Activated gamma-delta T cell treated with anti-CD3 and anti-CD28 coated beads, Interleukin-2, amount 50 U/mL, for 16 hours (primary cell): ENCODE data around the gene ABLIM3.

Source experiments
- DNase-seq: peaks from one replicate; pipeline ENCODE4 v3.0.0-alpha.2; 2020; ENCODE audit warnings: low read depth

ABLIM3 gene

DNA sequence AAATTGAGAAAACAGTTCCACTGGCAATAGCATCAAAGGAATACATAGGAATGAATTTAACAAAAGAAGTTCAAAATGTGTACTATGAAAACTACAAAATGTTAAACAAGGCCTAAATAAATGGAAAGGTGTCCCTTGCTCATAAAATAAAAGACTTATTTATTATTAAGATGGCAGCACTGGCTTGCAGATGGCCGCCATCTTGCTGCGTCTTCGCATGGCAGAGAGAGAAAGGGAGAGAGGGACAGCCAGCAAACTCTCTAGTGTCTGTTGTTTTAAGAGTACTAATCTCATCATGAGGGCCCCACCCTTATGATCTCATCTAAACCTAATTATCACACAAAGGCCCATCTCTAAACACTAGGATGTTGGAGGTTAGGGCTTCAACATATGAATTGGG, 47.1 kb downstream of the ABLIM3 start:
- no peak for DNase-seq

DNA sequence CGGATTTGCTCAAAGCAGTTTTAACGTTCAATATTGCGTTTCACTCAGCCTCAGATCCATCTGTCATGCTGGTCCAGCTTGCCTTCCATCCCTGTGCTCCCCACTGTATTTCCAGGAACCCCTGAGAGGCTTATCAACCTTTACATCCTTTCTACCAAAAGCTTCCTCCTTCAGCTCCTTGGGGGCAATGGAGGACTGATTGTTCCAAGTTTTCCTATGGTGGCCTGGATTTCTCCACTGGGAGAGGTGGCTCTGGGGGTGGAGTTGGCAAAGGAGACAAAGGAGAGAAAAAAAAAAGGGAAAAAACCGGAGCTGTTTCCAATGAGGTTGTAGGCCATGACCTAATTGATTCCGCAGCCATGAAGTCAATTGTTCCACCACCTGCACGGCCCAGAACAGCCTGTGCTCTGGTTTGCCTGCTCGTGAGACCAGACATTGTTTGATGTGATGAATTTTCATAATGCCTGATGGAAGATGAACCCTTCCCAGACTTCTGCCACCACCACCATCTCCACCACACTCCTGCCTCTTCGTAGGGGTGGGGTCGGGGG, 54.1 kb downstream of the ABLIM3 start:
- no peak for DNase-seq

DNA sequence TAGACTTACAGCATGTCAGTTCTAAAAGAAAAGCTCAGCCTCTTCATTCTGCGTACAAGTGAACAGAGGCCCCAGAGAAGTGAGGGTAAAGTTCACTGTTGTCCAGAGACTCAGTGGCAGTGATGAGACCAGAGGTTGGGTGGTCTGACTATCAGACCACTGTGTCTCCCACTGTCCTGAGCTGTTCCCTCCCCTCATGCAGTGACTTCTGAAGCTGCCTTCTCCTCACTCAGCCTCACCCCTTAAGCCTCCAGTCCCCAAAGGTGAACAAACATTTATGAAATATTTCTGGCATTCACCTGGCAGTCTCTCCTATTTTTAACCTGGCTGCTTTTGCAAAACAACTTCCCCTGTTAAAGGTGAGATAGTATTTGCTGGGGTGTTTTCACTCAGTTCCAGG, 54.7 kb downstream of the ABLIM3 start:
- DNase-seq: no peak

DNA sequence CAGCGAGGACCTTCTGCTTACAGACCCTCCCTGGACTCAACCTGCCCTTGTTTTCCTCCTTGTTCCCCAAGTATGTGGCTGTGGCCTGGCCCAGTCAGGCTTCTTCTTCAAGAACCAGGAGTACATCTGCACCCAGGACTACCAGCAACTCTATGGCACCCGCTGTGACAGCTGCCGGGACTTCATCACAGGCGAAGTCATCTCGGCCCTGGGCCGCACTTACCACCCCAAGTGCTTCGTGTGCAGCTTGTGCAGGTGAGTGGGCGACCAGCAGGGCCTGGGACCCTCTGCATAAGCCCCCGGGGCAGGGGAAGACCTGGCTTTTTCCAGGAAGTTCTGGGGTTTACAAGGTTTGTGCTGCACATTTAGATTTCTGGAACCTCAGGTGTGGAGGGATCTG, 56.9 kb downstream of the ABLIM3 start:
- no peak for DNase-seq

DNA sequence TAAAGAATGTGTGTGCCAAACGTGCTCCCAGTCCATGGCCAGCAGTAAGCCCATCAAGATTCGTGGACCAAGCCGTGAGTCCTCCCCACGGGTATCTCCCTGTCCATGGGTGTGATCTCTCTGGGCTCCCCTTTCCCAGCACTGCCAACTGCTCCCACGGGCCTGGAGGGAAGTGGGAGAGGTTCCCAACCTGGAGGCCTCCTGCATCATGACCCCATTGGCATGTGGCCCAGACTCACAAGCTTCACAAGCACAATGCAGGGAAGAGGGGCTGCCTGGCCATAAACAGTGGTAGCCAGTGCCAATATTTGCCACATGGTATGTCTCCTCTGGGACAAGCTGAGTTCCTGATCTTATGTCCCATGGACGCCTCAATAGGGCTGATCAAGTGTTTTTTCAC, 59.1 kb downstream of the ABLIM3 start:
- DNase-seq: no peak

DNA sequence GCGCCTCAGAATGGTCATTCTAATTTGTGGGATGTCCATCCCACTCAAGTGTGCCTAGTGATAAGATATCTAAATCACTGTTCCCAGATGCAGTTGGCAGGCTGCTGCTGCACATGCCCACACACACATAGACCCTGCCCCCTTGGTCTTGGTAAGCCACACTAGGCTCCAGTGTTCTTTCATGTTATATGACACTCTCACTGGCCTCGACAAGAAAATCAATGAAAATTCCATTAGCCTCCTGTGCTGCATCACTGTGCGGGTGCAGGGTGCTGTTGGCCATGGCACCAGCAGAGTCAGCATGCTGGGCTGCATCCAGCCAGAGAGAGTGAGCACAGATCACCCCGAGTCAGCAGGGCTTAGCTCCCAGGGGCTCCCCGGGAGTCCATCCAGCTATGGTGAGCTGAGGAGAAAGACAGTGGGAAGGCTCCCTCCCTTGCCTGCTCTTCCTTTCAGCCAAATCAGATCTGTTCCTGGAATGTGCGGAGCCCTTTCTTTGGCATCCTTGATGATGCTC, 59.9 kb downstream of the ABLIM3 start:
- DNase-seq: no peak

DNA sequence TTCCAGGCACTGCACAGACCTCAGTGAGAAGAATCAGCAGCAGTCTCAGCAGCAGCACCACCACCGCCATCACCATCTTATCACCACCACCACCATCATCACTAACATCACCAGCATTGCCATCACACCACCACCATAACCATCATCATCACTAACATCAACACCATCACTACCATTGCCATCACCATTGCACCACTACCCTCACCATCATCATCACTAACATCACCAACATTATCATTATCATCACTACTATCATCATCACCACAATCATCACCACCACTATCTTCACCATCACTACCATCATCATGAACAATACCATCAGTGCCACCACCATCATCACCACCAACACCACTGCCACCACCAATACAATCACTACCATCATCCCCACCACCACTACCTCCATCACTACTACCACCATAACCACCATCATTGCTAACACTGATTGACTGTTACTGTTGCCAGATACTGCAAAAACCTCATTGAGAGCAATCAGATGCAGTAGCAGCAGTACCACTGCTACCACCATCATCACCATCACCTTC, 61.7 kb downstream of the ABLIM3 start:
- DNase-seq: no peak

DNA sequence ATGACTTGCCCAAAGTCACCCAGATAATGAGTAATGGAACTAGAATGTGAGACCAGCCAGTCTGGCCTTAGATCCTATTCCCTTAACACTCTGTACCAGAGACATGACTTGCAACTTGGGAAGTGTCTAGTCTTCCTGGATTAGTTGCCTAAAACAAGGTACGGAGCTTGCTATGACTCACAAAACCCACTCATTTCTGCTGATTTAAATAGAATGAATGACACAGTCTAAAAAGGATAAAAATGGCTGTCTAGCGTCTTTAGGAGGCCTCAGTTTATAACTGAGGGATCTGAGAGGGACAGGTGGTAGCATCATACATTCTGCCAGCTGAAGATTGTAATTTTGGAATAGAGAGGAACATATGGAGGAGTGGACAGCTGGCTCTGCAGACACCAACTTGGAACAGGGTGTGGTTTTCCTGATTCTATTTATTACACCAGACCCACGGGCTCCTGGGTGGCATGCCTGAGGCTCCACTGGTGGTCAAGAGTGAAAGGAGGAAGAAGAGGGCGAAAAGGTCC, 62.7 kb downstream of the ABLIM3 start:
- no peak for DNase-seq

DNA sequence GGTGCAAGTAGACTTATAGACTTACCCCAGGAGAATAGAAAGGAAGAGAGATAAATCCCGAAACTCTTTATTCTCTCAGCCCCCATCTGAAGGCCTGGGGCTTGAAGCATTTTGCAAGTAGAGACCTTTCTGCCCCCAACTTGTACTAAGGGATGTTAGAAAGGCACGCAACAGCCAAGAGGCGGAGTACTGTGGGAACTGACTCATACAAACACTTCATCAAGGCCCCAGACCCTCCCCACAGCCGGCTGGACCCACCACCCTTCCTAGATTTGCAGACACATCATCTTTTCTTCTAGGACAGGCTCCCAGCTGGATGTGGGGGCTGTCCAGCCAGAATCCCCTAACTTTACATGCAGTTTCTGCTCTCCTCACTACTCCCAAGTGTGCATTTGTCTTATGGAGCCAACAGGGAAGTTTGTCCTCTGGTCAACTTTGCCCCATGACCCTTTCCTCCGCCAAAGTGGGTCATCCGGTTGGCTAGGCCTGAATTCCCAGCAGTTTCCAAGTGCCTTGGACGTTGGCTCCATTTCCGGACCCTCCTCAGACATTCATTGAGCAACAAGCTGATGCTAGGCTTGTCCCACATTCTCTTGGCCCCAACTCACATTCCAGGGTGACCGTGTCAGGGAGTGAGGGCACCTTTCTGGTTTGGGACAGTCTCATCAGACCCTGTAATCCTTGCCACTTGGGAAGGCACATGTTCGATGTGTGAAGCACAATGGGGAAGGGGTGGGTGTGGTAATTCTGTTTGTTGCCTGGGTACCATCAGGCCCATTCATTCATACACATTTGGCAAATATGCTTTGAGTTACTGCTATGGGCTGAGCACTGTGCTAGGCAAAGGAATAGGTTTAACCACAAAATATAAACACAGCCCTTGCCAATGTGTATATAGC, 64.6 kb downstream of the ABLIM3 start:
- no peak for DNase-seq

DNA sequence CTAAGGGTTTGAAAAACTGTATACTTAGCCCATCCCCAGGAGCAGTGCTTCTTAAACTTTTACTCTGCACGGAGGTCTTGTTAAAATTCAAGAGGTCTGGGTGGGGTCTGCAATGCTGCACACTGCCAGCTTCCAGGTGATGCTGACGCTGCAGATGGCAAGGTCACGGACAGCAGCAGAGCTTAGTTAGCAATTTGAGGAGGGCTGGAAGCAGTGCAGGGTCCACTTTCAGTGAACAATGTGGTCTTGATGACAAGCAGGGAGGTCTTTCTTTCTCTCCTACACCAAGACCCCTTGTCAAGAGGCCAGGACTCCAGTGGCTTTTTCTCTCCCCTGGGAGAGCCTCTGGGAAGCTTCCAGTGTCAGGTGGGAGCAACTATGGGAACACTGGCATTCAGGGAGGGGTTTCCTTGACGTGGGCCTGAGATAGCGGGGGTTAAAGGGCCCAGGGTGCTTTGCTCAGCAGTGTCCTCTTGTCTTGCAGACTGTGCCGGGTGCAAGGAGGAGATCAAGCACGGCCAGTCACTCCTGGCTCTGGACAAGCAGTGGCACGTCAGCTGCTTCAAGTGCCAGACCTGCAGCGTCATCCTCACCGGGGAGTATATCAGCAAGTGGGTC, 65.3 kb downstream of the ABLIM3 start:
- no peak for DNase-seq

DNA sequence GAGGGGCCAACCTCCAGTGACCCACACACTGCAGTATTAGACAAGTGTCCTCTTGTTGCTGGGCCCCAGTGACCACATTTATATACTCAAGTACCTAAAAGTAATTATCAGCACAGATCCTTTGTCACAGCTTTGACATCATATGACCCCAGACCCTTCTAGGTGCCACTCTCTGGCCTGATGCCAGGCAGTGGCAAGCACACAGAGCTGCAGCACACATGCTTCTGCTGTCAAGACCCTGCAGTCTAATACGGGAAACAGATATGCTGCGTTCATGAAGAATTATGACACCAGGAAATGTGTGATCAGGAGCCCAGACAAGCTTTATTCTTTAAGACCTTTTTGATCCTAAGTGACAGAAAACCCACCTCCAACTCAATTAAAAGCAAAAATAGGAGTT, 66.5 kb downstream of the ABLIM3 start:
- no peak for DNase-seq

DNA sequence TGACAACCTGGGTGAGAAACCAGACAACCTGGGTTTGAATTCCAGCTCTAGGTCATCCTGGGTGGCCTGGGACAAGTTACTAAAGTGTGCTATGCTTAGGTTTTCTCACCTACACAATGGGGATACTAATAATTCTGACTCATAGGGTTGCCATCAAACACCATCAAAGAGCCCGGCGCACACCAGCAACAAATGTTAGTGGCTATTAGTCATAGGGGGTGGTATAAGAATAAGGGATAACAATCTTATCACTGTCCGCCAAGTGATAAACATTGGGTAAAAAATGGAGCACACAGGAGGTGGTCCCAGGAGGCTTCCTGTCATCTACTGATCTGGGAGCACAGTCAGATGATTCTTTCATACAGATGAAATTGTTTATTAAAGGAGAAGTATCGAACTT, 68.9 kb downstream of the ABLIM3 start:
- DNase-seq: no peak

DNA sequence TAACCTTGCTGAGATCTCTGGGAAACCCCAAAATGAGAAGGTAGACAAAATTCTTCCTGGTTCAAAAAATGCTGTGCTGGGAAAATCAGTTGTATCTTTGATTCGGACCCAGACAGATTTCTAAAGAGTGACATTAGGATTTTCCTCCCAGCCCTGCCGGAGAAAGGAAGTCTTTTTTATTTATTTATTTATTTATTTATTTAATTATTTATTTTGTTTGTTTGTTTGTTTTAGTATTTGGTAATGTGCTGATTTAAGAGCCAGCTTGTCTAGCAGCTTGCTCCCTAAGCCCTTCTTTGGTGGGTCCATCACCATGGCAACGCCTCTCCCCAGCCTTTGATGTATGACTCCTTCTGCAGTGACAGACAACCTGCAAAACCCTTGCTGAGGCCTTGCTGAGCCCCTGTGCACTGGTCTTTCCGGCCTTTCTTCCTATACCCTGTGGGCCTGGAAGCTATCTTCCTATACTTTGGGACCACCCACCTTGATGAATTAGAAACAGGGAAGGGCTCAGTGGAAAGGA, 69.7 kb downstream of the ABLIM3 start:
- DNase-seq: no peak

DNA sequence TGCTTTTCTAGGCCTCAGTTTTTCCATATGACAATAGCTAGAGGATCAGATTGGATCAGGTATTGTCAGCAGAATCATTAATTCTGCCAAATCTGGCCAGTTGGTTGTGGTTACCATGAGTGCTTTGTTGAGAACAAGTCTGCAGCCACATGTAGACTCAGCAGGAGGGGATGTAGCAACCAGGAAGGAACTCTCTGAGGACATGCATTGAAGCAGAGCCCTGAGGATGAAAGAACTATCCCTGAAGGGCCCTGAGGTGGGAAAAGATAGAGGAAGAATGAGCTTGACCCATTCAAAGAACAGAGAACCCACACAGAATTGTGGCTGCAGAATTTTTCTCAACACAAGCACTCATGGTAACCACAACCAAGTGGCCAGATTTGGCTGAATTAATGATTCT, 70.3 kb downstream of the ABLIM3 start:
- no peak for DNase-seq

DNA sequence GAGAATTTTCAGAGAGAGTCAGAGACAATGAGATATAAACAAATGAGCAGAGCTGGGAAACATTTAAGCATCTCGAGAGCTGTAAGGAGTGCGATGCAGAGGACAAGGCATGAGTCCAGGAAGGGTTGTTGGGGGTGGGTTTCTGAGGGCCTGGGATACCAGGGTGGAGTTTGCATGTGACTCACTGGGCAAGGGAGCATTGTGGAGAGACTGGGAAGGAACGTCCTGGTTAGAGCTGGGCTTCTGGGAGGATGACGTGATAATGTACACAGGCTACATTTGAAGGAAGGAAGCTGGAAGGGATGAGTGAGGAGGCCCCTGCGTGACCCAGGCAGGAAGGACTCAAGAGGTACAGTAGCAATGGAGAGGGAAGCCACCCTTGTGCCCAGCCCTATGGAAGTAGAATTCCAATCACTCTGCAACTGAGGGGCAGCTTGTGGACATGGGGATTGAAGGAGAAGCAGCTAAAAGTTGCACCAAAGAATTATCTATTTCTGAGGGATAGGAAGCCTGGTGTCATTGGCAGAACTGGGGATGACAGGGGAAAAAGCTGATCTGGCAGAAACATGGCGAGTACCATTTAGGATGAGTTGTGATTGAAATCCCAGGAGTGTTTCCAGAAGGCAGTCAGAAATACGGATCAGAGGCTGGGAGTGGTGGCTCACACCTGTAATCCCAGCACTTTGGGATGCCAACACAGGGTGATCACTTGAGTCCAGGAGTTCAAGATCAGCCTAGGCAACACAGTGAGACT, 71.1 kb downstream of the ABLIM3 start:
- DNase-seq: no peak

DNA sequence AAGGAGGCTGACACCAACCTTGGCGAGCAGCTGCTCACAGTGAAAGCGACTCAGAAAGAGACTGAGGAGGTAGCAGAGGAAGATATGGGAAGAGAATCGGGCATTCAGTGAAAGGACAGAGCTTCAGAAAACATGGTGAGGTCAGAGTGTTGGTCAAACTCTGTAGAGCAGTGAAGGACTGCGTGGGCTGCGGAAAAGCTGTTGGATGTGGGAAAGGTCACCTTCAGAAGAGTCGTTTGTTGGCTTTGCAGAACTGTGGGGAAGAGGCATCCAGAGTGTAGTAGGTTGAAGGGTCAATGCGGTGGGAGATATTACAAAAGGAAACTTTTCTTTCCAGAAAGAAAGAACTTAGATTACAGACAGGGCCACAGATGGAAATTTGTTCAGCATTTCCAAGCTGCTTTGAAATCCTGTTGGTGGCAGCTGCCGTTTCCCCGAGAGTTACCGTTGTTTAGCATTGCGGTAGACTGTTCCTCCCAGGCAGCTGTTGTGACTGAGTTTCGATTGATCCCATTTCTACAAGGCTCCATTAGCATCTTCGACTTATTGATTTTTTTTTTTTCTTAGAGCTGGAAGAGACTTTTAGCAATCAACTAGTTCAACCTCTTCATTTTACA, 72.1 kb downstream of the ABLIM3 start:
- no peak for DNase-seq

DNA sequence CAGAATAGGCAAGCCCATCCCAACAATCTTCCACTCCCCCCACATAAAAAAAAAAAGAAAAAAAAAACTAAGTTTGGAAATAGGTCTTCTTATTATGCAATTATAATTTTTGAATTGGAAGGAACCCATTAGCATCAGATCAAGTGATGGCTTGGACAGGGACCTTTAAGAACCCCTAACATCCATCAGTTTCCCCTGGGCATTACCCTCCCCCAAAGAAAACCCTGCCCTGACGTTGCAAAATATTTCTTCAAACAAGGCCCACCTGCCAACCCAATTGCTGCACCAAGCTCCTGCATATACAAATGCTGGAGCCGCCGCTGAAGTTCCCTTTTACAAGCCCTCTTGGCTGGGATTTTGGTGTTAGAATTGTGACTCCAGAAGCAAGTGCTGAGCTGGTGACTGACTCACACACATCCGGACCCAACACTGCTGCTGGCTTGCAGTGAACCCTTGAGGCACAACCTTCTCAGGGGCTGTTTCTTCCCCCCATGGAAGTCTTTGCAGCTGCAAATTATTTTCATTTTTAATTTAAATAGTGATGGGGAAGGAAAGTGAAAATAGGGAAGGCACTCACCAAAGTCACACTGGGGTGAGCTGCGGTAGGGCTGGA, 74.3 kb downstream of the ABLIM3 start:
- no peak for DNase-seq

DNA sequence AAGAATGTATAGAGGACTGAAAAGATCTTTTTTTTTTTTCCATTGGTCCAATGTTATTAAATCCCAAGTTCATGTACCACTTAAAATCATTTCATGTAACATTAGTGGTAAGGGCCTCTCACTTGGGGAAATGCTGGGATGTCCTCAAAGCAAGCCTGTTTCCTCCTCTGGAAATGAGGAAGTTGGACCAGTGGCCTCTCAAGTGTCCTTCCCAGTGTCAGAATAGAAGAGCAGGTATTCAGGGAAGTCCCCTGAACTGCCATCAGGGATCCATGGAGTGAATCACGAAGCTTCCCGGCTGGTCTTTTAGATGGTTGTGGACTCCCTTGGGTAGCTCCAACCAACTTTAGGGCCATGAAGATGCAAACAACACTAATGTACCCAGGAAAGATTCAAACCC, 75.2 kb downstream of the ABLIM3 start:
- DNase-seq: no peak

DNA sequence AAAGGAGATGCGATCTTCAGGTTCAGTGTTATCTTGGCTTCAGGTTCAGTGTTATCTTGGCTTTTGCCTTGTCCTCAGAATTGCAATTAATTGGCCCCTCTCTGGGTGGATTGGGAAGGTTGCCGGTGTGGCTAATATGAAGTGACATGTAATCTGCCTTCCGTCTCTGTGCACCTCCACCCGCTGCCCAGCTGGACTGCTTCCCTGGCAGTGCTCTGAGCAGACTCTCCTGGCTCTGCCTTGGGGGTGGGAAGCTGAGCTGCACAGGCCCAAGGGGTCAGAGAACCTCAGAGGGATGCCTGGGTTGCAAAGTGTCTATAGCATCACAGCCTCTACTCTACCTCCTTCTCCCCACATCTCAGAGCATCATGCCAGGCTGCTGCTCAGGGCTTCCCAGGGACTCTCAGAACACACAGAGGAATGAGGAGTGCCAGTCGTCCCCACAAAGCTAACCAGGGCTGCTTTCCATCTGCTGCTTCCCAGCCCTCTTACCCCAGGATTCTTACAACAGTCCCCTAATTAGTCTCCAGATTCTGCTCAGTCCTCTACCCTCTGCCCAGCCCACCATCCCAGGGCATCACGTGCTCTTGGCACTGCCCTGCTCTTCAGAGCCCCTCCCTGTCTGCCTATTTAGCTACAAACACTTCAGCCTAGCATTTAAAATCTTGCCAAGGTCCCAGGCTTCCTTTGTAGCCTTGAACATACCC, 76.0 kb downstream of the ABLIM3 start:
- no peak for DNase-seq

DNA sequence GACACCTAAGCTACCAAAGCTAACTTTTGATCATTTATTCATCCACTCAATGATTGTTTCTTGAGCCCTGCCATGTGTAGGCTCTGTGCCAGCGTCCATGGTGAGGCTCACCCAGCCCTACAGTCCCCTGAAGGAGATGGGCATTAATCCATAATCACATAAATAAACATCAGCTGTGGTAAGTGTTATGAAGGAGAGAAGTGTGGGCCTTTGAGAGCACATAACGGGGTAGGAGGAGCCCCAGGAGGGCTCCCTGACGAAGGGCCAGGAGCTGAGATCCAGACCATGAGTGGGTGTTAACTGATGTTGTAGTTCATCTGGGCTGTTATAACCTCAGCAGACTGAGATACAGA, 76.5 kb downstream of the ABLIM3 start:
- no peak for DNase-seq
